HG02763 (cell line): Measurements from ENCODE around the gene GRIK2.
A peak's percentile ranks its signal among the peaks of the same experiment; 100 is the strongest.
"Not testable (repeated sequence)": the region's sequence is repeated elsewhere in the genome, so short reads cannot be mapped to it uniquely, and the experiment has no call there.

ENCODE experiments used
- ATAC-seq: cut with Tn5 transposase; IDR thresholded peaks from one replicate; pipeline ENCODE4 v1.9.1; 2021; ENCODE audit warnings: mild to moderate bottlenecking, moderate library complexity; ENCODE audit not compliant: unreplicated experiment

Gene GRIK2

GRCh38 chr6:101393251-101393828 lies at the start of gene GRIK2:
Gene GRIK2, plus strand, starts transcription at chr6:101393708.
- peak; percentile 51 for ATAC-seq

- ATAC-seq: no peak
Observed at GRCh38 chr6:101344885-101345284, 48.6 kb upstream of the GRIK2 start.

GRCh38 chr6:101348816-101349215 lies 44.7 kb upstream of the GRIK2 start:
- ATAC-seq: no peak

GRCh38 chr6:101350631-101351030 lies 42.9 kb upstream of the GRIK2 start:
- not testable (repeated sequence) for ATAC-seq

GRCh38 chr6:101351173-101351572 lies 42.3 kb upstream of the GRIK2 start:
- no peak for ATAC-seq

GRCh38 chr6:101352316-101352715 lies 41.2 kb upstream of the GRIK2 start:
- ATAC-seq: no peak

- no peak for ATAC-seq
Observed at GRCh38 chr6:101365181-101365580, 28.3 kb upstream of the GRIK2 start.

- no peak for ATAC-seq
Observed at GRCh38 chr6:101379926-101380325, 13.6 kb upstream of the GRIK2 start.

GRCh38 chr6:101380897-101381630 lies 12.4 kb upstream of the GRIK2 start:
- ATAC-seq: no peak

- not testable (repeated sequence) for ATAC-seq
Observed at GRCh38 chr6:101383747-101384146, 9.8 kb upstream of the GRIK2 start.

- ATAC-seq: no peak
Observed at GRCh38 chr6:101386982-101387381, 6.5 kb upstream of the GRIK2 start.

GRCh38 chr6:101391772-101392585 lies 1.5 kb upstream of the GRIK2 start:
- ATAC-seq: no peak

GRCh38 chr6:101392586-101393230 lies 800 bp upstream of the GRIK2 start:
- ATAC-seq: no peak

- ATAC-seq: no peak
Observed at GRCh38 chr6:101393829-101394251, 332 bp downstream of the GRIK2 start.

- ATAC-seq: no peak
Observed at GRCh38 chr6:101394936-101395335, 1.4 kb downstream of the GRIK2 start.

- no peak for ATAC-seq
Observed at GRCh38 chr6:101395345-101395744, 1.8 kb downstream of the GRIK2 start.

- no peak for ATAC-seq
Observed at GRCh38 chr6:101396548-101397173, 3.2 kb downstream of the GRIK2 start.

- no peak for ATAC-seq
Observed at GRCh38 chr6:101397199-101397598, 3.7 kb downstream of the GRIK2 start.

- ATAC-seq: no peak
Observed at GRCh38 chr6:101398716-101399615, 5.5 kb downstream of the GRIK2 start.
